CD4-positive, alpha-beta T cell (primary cell): Measurements from ENCODE around the gene WDR64. TPM values are rescaled to one million over a fixed set of nuclear protein-coding genes. Genes with fewer than 3 reads are reported as not detected.

Experiments used
- ATAC-seq: fragments of 200-7000 bp; cut with Tn5 transposase; one replicate; pipeline ENCODE4 v1.10.0; 2022; ENCODE audit warnings: mild to moderate bottlenecking; ENCODE audit not compliant: poor library complexity
- CTCF ChIA-PET: fragments of 350-600 bp; sonication (Branson Sonifier 250); formaldehyde crosslinking; loops from one replicate; lab custom pipeline; 2021; ENCODE audit warnings: antibody characterized with exemption, inconsistent platforms; lab: Charles Lee
- POLR2A ChIA-PET: fragments of 350-600 bp; sonication (Branson Sonifier 250); formaldehyde crosslinking; loops from one replicate; lab custom pipeline; 2021; ENCODE audit warnings: antibody characterized with exemption, inconsistent platforms; lab: Charles Lee
- DNase-seq, 14 experiments: peaks; one replicate each; pipeline ENCODE4 v3.0.0-alpha.2; 2013 to 2020; ENCODE audit warnings: mixed read lengths in 2 of 14
- H3K27ac ChIP-seq, 2 donors: one replicate each; pipeline versions ENCODE4 v1.5.1 to v1.7.0; 2013; ENCODE audit warnings: low read length in 2 of 2, low read depth in 1 of 2, mild to moderate bottlenecking in 1 of 2
- H3K27me3 ChIP-seq, 2 experiments: 1 replicate in 1 of 2; 2 replicates in 1 of 2; pipeline versions ENCODE4 v1.6.1 to v1.7.0; 2013; ENCODE audit warnings: low read length in 2 of 2, control low read depth in 1 of 2, mild to moderate bottlenecking in 1 of 2, moderate library complexity in 1 of 2; ENCODE audit not compliant: insufficient read depth in 2 of 2, control insufficient read depth in 1 of 2
- H3K36me3 ChIP-seq: one replicate; pipeline ENCODE4 v1.6.1; 2013; ENCODE audit warnings: low read length, control low read depth; ENCODE audit not compliant: insufficient read depth
- H3K4me1 ChIP-seq: one replicate; pipeline ENCODE4 v1.6.1; 2013; ENCODE audit warnings: low read length, control low read depth; ENCODE audit not compliant: insufficient read depth
- H3K4me3 ChIP-seq: one replicate; pipeline ENCODE4 v1.5.1; 2013; ENCODE audit warnings: mild to moderate bottlenecking, low read length, moderate library complexity
- H3K9me3 ChIP-seq, 2 experiments: 1 replicate in 1 of 2; 2 replicates in 1 of 2; pipeline versions ENCODE4 v1.6.1 to v1.7.0; 2013; ENCODE audit warnings: low read length in 2 of 2, mild to moderate bottlenecking in 2 of 2, control low read depth in 1 of 2, moderate library complexity in 1 of 2; ENCODE audit not compliant: control insufficient read depth in 1 of 2, insufficient read depth in 1 of 2
- H3K27ac Mint-ChIP-seq: one replicate; pipeline ENCODE4 v1.8.0; 2020; ENCODE audit warnings: mixed read lengths
- H3K27me3 Mint-ChIP-seq: one replicate; pipeline ENCODE4 v1.8.0; 2021; ENCODE audit warnings: mixed read lengths
- H3K36me3 Mint-ChIP-seq: one replicate; pipeline ENCODE4 v1.8.0; 2021; ENCODE audit warnings: low read depth, mixed read lengths
- H3K4me1 Mint-ChIP-seq: one replicate; pipeline ENCODE4 v1.8.0; 2021; ENCODE audit warnings: low read depth, mixed read lengths
- H3K4me3 Mint-ChIP-seq: one replicate; pipeline ENCODE4 v1.8.0; 2020; ENCODE audit warnings: mild to moderate bottlenecking, mixed read lengths
- H3K9me3 Mint-ChIP-seq: one replicate; pipeline ENCODE4 v1.8.0; 2020; ENCODE audit warnings: mixed read lengths
- intact Hi-C, 2 experiments: fragments of 100-400 bp; cut with DNase I in 1 of 2; cut with micrococcal nuclease in 1 of 2; formaldehyde crosslinking; loops; one replicate each; pipeline versions ENCODE4 v1.15.1 to v1.9.0; 2023 to 2025; cut with DNase I, micrococcal nuclease
- total RNA-seq, 174 experiments: library from RNA in 2 of 174; stranded (reverse) in 2 of 174; gene quantifications; one replicate each; pipeline ENCODE4 v1.2.3 and lab custom pipeline; 2021 to 2026
- TF ChIP-seq, protein P1 (sequence below): fragments of 200-600 bp; IDR thresholded peaks from one replicate; pipeline ENCODE4 v1.8.0; 2022; ENCODE audit warnings: antibody characterized with exemption, mild to moderate bottlenecking

The WDR64 gene
- total RNA-seq, 2 experiments from 2014 or later: 0.67 TPM; not detected in 1

DNA sequence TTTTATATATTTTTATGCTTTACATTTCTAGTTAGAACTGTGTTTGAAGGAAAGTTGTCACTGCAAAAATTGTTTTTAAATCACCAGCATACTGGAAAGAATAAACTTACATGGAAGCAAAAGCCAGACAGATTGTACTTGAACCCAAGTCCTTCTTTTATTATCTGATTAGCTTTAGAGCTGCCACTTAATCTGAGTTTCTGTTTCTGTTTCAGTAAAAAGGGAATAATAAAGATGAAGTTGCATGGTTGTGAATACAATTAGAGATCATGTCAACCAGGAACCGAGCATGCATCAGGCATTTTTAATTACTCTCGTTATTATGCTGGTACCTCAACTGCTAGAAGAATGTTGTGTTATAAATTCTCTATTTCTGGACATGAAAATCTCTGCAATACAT, 119.0 kb downstream of the WDR64 start:
- no peak overlapping the region for H3K4me3 ChIP-seq
- no peak overlapping the region for H3K4me3 Mint-ChIP-seq
- CTCF ChIA-PET: no interaction called here

DNA sequence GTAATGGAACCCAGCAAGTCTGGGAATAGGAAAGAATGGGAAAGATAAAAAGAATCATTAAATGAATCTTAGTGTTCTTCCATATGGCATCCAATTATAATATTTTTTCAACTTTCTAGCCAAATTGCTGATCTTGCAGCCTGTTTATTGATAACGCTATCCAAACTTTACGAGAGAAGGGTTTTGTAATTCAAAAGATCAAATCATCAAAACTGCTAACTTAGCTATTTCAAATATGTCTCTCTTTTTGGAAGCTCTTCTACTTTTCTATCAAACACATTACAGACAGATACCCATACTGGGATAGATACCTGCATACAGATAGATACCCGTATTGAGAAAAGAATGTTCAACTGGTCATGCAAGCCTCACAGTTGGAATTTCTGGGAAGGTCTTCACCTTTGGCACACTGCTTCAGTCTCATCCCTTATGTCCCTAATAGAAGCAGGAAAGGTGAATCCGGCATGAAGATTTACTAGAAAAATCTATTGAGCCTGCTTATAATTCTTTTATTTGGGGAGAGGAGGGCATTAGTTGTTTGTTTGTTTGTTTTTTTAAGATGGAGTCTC, 120.9 kb downstream of the WDR64 start:
- Histone ChIP-seq H3K36me3 (no peaks in the 10 kb centered on the region), H3K27ac (no peak overlapping the region), H3K4me3 (no peak overlapping the region), H3K9me3 (no peaks in the 10 kb centered on the region), H3K4me1 (no peaks in the 10 kb centered on the region), H3K27me3 (no peaks in the 10 kb centered on the region)
- ATAC-seq (no peak), DNase-seq (no peak)
- H3K27me3 Mint-ChIP-seq: peaks cover under 1% of the 10 kb centered on the region
- ChIA-PET CTCF (no interaction called here), POLR2A (no interaction called here)
- H3K4me3 Mint-ChIP-seq: no peak overlapping the region
- H3K4me1 Mint-ChIP-seq: no peaks in the 10 kb centered on the region
- no peaks in the 10 kb centered on the region for H3K36me3 Mint-ChIP-seq
- no peak overlapping the region for H3K27ac Mint-ChIP-seq
- no peaks in the 10 kb centered on the region for H3K9me3 Mint-ChIP-seq
- TF ChIP-seq, protein P1, sequence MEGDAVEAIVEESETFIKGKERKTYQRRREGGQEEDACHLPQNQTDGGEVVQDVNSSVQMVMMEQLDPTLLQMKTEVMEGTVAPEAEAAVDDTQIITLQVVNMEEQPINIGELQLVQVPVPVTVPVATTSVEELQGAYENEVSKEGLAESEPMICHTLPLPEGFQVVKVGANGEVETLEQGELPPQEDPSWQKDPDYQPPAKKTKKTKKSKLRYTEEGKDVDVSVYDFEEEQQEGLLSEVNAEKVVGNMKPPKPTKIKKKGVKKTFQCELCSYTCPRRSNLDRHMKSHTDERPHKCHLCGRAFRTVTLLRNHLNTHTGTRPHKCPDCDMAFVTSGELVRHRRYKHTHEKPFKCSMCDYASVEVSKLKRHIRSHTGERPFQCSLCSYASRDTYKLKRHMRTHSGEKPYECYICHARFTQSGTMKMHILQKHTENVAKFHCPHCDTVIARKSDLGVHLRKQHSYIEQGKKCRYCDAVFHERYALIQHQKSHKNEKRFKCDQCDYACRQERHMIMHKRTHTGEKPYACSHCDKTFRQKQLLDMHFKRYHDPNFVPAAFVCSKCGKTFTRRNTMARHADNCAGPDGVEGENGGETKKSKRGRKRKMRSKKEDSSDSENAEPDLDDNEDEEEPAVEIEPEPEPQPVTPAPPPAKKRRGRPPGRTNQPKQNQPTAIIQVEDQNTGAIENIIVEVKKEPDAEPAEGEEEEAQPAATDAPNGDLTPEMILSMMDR: no peak
- intact Hi-C loops: no loop called here

More for the DNA sequence above, 119.0 kb downstream of the WDR64 start:
- DNase-seq: no peak
- Mint-ChIP-seq H3K27ac (no peak overlapping the region), H3K36me3 (no peaks in the 10 kb centered on the region), H3K9me3 (no peaks in the 10 kb centered on the region), H3K4me1 (no peaks in the 10 kb centered on the region), H3K27me3 (peaks cover 4% of the 10 kb centered on the region)
- Histone ChIP-seq H3K36me3 (no peaks in the 10 kb centered on the region), H3K9me3 (no peaks in the 10 kb centered on the region), H3K27ac (no peak overlapping the region), H3K27me3 (no peaks in the 10 kb centered on the region), H3K4me1 (no peaks in the 10 kb centered on the region)
- ATAC-seq: no peak
- TF ChIP-seq, protein P1: no peak
- intact Hi-C loops: no loop called here
- POLR2A ChIA-PET: no interaction called here

- H3K27me3 Mint-ChIP-seq: no peaks in the 10 kb centered on the region
- ChIA-PET POLR2A (no interaction called here), CTCF (no interaction called here)
- no peaks in the 10 kb centered on the region for H3K9me3 Mint-ChIP-seq
- no peak overlapping the region for H3K4me3 Mint-ChIP-seq
- Histone ChIP-seq H3K4me1 (no peaks in the 10 kb centered on the region), H3K4me3 (no peak overlapping the region), H3K36me3 (no peaks in the 10 kb centered on the region), H3K27ac (no peak overlapping the region), H3K9me3 (no peaks in the 10 kb centered on the region), H3K27me3 (no peaks in the 10 kb centered on the region)
- no peak for ATAC-seq
- TF ChIP-seq, protein P1: no peak
- H3K27ac Mint-ChIP-seq: no peak overlapping the region
- H3K4me1 Mint-ChIP-seq: no peaks in the 10 kb centered on the region
- DNase-seq: no peak
- intact Hi-C loops: no loop called here
- H3K36me3 Mint-ChIP-seq: no peaks in the 10 kb centered on the region
These were observed 121.9 kb downstream of the WDR64 start for GRCh38 chr1:241773991-241774390.
